ENCODE data around the gene IL1RAPL1. TPM values are rescaled to one million over a fixed set of nuclear protein-coding genes. Genes with fewer than 3 reads are reported as not detected.

Gene IL1RAPL1
- polyA plus RNA-seq, 2 of the 4 experiments (the other 2 are of a cell fraction) = not detected

GRCh38 chrX:29434939-29435338, 847.7 kb downstream of the IL1RAPL1 start:
- peak; percentile 92 for FAIRE-seq
- CTCF ChIA-PET = no interaction called here
- WGBS (ENCODE audit: missing lambda C conversion rate) = 66% methylated on average over 3 of the region's 3 CpGs

GRCh38 chrX:29435396-29435795, 848.1 kb downstream of the IL1RAPL1 start:
- DNase-seq (ENCODE audit: low read depth in 1 of 2, low spot score in 1 of 2) (no peak), ATAC-seq (no peak), FAIRE-seq (no peak)
- no peaks in the 10 kb centered on the region for H3K4me1 ChIP-seq
- 62% methylated on average over 4 of the region's 4 CpGs for WGBS (ENCODE audit: missing lambda C conversion rate)
- CTCF ChIA-PET = no interaction called here
- POLR2A ChIA-PET = no interaction called here
- no peaks in the 10 kb centered on the region for H3K9me3 ChIP-seq
- no peak overlapping the region for H3K4me2 ChIP-seq
- TF ChIP-seq TFCP2L1 (CRISPR knock-in tag; IDR thresholded peaks at IDR 0.05) = no peak
- TF ChIP-seq, protein P1, sequence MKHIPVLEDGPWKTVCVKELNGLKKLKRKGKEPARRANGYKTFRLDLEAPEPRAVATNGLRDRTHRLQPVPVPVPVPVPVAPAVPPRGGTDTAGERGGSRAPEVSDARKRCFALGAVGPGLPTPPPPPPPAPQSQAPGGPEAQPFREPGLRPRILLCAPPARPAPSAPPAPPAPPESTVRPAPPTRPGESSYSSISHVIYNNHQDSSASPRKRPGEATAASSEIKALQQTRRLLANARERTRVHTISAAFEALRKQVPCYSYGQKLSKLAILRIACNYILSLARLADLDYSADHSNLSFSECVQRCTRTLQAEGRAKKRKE (CRISPR knock-in tag; IDR thresholded peaks at IDR 0.05; ENCODE audit: low read depth) = no peak
- TF ChIP-seq TP53 (CRISPR knock-in tag; IDR thresholded peaks at IDR 0.05) = no peak
- no peak for TF ChIP-seq HOXB5 (CRISPR knock-in tag; IDR thresholded peaks at IDR 0.05)
- no peak for TF ChIP-seq NR3C1 (IDR thresholded peaks at IDR 0.05)
- no peak for TF ChIP-seq CHD2 (IDR thresholded peaks at IDR 0.05; ENCODE audit: low read length, partially characterized antibody)
- TF ChIP-seq EHMT2 (IDR thresholded peaks at IDR 0.05; ENCODE audit: low read depth) = no peak
- TF ChIP-seq CHD4 (IDR thresholded peaks at IDR 0.05; ENCODE audit: borderline replicate concordance) = no peak
- no peak for TF ChIP-seq FOXS1 (CRISPR knock-in tag; IDR thresholded peaks at IDR 0.05)
- TF ChIP-seq HOXA7 (CRISPR knock-in tag; IDR thresholded peaks at IDR 0.05) = no peak
- no peak for TF ChIP-seq MAFK (IDR thresholded peaks at IDR 0.05; ENCODE audit: partially characterized antibody)
- no peak for TF ChIP-seq CEBPB (IDR thresholded peaks at IDR 0.05)
- TF ChIP-seq, protein P2, sequence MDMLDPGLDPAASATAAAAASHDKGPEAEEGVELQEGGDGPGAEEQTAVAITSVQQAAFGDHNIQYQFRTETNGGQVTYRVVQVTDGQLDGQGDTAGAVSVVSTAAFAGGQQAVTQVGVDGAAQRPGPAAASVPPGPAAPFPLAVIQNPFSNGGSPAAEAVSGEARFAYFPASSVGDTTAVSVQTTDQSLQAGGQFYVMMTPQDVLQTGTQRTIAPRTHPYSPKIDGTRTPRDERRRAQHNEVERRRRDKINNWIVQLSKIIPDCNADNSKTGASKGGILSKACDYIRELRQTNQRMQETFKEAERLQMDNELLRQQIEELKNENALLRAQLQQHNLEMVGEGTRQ (IDR thresholded peaks at IDR 0.05) = no peak
- no peak overlapping the region for H3K27ac ChIP-seq
- no peak overlapping the region for H3K4me3 ChIP-seq

More at GRCh38 chrX:29434939-29435338, 847.7 kb downstream of the IL1RAPL1 start:
- ATAC-seq = no peak
- no peaks in the 10 kb centered on the region for H3K9me3 ChIP-seq
- TF ChIP-seq FOXS1 (CRISPR knock-in tag; IDR thresholded peaks at IDR 0.05) (no peak), EP300 (IDR thresholded peaks at IDR 0.05) (no peak), NFE2L2 (conservative IDR thresholded peaks at IDR 0.05; ENCODE audit: low read length) (no peak), KDM1A (IDR thresholded peaks at IDR 0.05; ENCODE audit: low read depth) (no peak), SMC3 (IDR thresholded peaks at IDR 0.05) (no peak)
- TF ChIP-seq, protein P2 (IDR thresholded peaks at IDR 0.05) = no peak
- no peak for DNase-seq (ENCODE audit: low read depth in 1 of 2, low spot score in 1 of 2)
- no peak overlapping the region for H3K4me2 ChIP-seq
- no peak overlapping the region for H3K27ac ChIP-seq
- POLR2A ChIA-PET = no interaction called here
- H3K4me3 ChIP-seq = no peak overlapping the region
- no peaks in the 10 kb centered on the region for H3K4me1 ChIP-seq

DNA sequence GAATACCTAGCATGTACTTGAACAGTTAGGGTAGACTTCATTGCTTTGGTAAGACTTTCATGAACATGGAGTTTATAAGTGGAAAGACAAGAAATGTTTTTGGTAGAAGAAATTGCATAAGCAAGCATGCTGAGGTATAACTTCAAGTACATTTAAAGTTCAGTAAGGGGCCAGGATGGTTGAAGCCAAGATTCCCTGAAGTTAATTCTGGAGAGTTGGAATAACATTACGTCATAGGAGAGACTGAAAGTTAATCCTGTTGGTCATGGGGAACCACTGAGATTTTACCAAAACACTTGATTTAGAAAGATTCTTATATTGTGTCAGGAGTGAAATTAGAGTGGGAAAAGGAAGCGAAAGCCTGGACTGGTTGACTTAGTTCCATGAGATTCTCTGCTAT, 860.6 kb downstream of the IL1RAPL1 start:
- no peak overlapping the region for H3K4me2 ChIP-seq
- ChIA-PET POLR2A (no interaction called here), CTCF (no interaction called here)
- no peaks in the 10 kb centered on the region for H3K4me1 ChIP-seq
- WGBS (ENCODE audit: missing lambda C conversion rate) = 84% methylated on average over 2 of the region's 2 CpGs
- FAIRE-seq (no peak), ATAC-seq (no peak), DNase-seq (ENCODE audit: low read depth in 1 of 2, low spot score in 1 of 2) (no peak)
- TF ChIP-seq ZFP36 (IDR thresholded peaks at IDR 0.05; ENCODE audit: borderline replicate concordance, partially characterized antibody) (no peak), KDM1A (IDR thresholded peaks at IDR 0.05; ENCODE audit: low read depth) (no peak), HDAC2 (IDR thresholded peaks at IDR 0.05) (no peak), SMC3 (IDR thresholded peaks at IDR 0.05) (no peak)
- no peaks in the 10 kb centered on the region for H3K9me3 ChIP-seq
- H3K27ac ChIP-seq = no peak overlapping the region
- H3K4me3 ChIP-seq = no peak overlapping the region

- CTCF ChIA-PET = no interaction called here
- WGBS (ENCODE audit: missing lambda C conversion rate) = 56% methylated on average over 5 of the region's 5 CpGs
- POLR2A ChIA-PET = no interaction called here
- FAIRE-seq (peak; percentile 80), ATAC-seq (no peak), DNase-seq (ENCODE audit: low read depth in 1 of 2, low spot score in 1 of 2) (no peak)
- H3K4me1 ChIP-seq = no peaks in the 10 kb centered on the region
- TF ChIP-seq NR3C1 (IDR thresholded peaks at IDR 0.05) (no peak), PHF8 (IDR thresholded peaks at IDR 0.05; ENCODE audit: borderline replicate concordance, low read depth) (no peak), POLR2AphosphoS2 (conservative IDR thresholded peaks at IDR 0.05; ENCODE audit: low read length) (no peak), NFE2L2 (conservative IDR thresholded peaks at IDR 0.05; ENCODE audit: low read length) (no peak), KDM5A (IDR thresholded peaks at IDR 0.05) (no peak), BHLHE40 (IDR thresholded peaks at IDR 0.05; ENCODE audit: low read depth, low read length) (no peak), RNF2 (IDR thresholded peaks at IDR 0.05; ENCODE audit: borderline replicate concordance, low read depth) (no peak), MAZ (IDR thresholded peaks at IDR 0.05; ENCODE audit: borderline replicate concordance, low read depth, low read length) (no peak), HOXB5 (CRISPR knock-in tag; IDR thresholded peaks at IDR 0.05) (no peak)
- TF ChIP-seq, protein P3, sequence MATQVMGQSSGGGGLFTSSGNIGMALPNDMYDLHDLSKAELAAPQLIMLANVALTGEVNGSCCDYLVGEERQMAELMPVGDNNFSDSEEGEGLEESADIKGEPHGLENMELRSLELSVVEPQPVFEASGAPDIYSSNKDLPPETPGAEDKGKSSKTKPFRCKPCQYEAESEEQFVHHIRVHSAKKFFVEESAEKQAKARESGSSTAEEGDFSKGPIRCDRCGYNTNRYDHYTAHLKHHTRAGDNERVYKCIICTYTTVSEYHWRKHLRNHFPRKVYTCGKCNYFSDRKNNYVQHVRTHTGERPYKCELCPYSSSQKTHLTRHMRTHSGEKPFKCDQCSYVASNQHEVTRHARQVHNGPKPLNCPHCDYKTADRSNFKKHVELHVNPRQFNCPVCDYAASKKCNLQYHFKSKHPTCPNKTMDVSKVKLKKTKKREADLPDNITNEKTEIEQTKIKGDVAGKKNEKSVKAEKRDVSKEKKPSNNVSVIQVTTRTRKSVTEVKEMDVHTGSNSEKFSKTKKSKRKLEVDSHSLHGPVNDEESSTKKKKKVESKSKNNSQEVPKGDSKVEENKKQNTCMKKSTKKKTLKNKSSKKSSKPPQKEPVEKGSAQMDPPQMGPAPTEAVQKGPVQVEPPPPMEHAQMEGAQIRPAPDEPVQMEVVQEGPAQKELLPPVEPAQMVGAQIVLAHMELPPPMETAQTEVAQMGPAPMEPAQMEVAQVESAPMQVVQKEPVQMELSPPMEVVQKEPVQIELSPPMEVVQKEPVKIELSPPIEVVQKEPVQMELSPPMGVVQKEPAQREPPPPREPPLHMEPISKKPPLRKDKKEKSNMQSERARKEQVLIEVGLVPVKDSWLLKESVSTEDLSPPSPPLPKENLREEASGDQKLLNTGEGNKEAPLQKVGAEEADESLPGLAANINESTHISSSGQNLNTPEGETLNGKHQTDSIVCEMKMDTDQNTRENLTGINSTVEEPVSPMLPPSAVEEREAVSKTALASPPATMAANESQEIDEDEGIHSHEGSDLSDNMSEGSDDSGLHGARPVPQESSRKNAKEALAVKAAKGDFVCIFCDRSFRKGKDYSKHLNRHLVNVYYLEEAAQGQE (IDR thresholded peaks at IDR 0.05) = no peak
- no peaks in the 10 kb centered on the region for H3K9me3 ChIP-seq
- H3K4me3 ChIP-seq = no peak overlapping the region
- H3K27ac ChIP-seq = no peak overlapping the region
- no peak overlapping the region for H3K4me2 ChIP-seq
Observed at GRCh38 chrX:29453333-29453732, 866.1 kb downstream of the IL1RAPL1 start.
